NOMO-1 treated with dmso at 0.1 percent for 144 hours (cell line): Measurements from ENCODE around the gene ZNF536.
"Not testable (repeated sequence)": the region's sequence is repeated elsewhere in the genome, so short reads cannot be mapped to it uniquely, and the experiment has no call there.

Experiments
- DNase-seq: peaks from one replicate; lab custom pipeline; 2025; ENCODE audit not compliant: unreplicated experiment; lab: John Stamatoyannopoulos, UW

Gene ZNF536

GRCh38 chr19:30340771-30341561 lies 31.2 kb upstream of the ZNF536 start:
- no peak for DNase-seq

GRCh38 chr19:30341611-30342201 lies 30.5 kb upstream of the ZNF536 start:
- no peak for DNase-seq

GRCh38 chr19:30342901-30343300 lies 29.3 kb upstream of the ZNF536 start:
- no peak for DNase-seq

- DNase-seq = no peak
These were observed 27.4 kb upstream of the ZNF536 start for GRCh38 chr19:30344446-30345425.

GRCh38 chr19:30345686-30346085 lies 26.5 kb upstream of the ZNF536 start:
- DNase-seq = no peak

- not testable (repeated sequence) for DNase-seq
These were observed 25.7 kb upstream of the ZNF536 start for GRCh38 chr19:30346468-30346867.

GRCh38 chr19:30349131-30349730 lies 23.0 kb upstream of the ZNF536 start:
- DNase-seq = no peak

- DNase-seq = no peak
These were observed 21.2 kb upstream of the ZNF536 start for GRCh38 chr19:30350692-30351663.

GRCh38 chr19:30351774-30352173 lies 20.4 kb upstream of the ZNF536 start:
- DNase-seq = no peak

- DNase-seq = no peak
These were observed 18.7 kb upstream of the ZNF536 start for GRCh38 chr19:30353394-30353945.

- no peak for DNase-seq
These were observed 16.6 kb upstream of the ZNF536 start for GRCh38 chr19:30355586-30355985.

- no peak for DNase-seq
These were observed 15.1 kb upstream of the ZNF536 start for GRCh38 chr19:30356951-30357579.

GRCh38 chr19:30357580-30357954 lies 14.6 kb upstream of the ZNF536 start:
- DNase-seq = no peak

GRCh38 chr19:30358319-30358718 lies 13.9 kb upstream of the ZNF536 start:
- no peak for DNase-seq

GRCh38 chr19:30358821-30359580 lies 13.2 kb upstream of the ZNF536 start:
- no peak for DNase-seq

- no peak for DNase-seq
These were observed 12.2 kb upstream of the ZNF536 start for GRCh38 chr19:30359936-30360335.

GRCh38 chr19:30360376-30361106 lies 11.6 kb upstream of the ZNF536 start:
- DNase-seq = no peak

GRCh38 chr19:30361107-30361447 lies 11.1 kb upstream of the ZNF536 start:
- DNase-seq = no peak
